Tibial artery (tissue), 4 donors: ENCODE results near the gene RASA3.

Experiments
- DNase-seq, 2 donors: peaks; one replicate each; pipeline ENCODE4 v3.0.0-alpha.2; 2019
- H3K27ac ChIP-seq, 2 donors: fragments of 200-600 bp; sonication (generic) in 1 of 2; 1 replicate in 1 of 2; 2 replicates in 1 of 2; pipeline ENCODE4 v1.5.1; 2018 to 2019; ENCODE audit warnings: mild to moderate bottlenecking in 1 of 2
- H3K27me3 ChIP-seq, 2 donors: fragments of 200-600 bp; sonication (generic) in 1 of 2; one replicate each; pipeline versions ENCODE4 v1.5.1 to v1.6.0; 2016 to 2019
- H3K36me3 ChIP-seq, 3 donors: fragments of 200-600 bp; sonication (generic) in 2 of 3; one replicate each; pipeline ENCODE4 v1.5.1; 2016 to 2019; ENCODE audit warnings: mild to moderate bottlenecking in 2 of 3
- H3K4me1 ChIP-seq, 4 donors: fragments of 200-600 bp; sonication (generic) in 2 of 4; 1 replicate in 3 of 4; 2 replicates in 1 of 4; pipeline ENCODE4 v1.5.1; 2016 to 2019
- H3K4me3 ChIP-seq, 2 donors: fragments of 200-600 bp; sonication (generic) in 1 of 2; 1 replicate in 1 of 2; 2 replicates in 1 of 2; pipeline ENCODE4 v1.5.1; 2018 to 2019; ENCODE audit warnings: mild to moderate bottlenecking in 2 of 2
- H3K9me3 ChIP-seq, 3 donors: fragments of 200-600 bp; sonication (generic) in 1 of 3; one replicate each; pipeline ENCODE4 v1.5.1; 2016 to 2019
- CTCF ChIP-seq, 2 experiments: fragments of 200-600 bp in 1 of 2; fragments of 450-650 bp in 1 of 2; IDR thresholded peaks; one replicate each; pipeline ENCODE4 v1.5.1; 2017 to 2019; ENCODE audit warnings: antibody characterized with exemption in 2 of 2, mild to moderate bottlenecking in 1 of 2, moderate library complexity in 1 of 2
- intact Hi-C: fragments of 100-400 bp; cut with DNase I; formaldehyde crosslinking; loops from one replicate; pipeline ENCODE4 v1.15.0; 2023; ENCODE audit warnings: low total_unique reads

The RASA3 gene

GRCh38 chr13:114004420-114005205 lies 127.8 kb downstream of the RASA3 start:
- H3K9me3 ChIP-seq: no peaks in the 10 kb centered on the region
- peaks cover 14 to 52% (median 25%) of the 10 kb centered on the region in 3 donors for H3K36me3 ChIP-seq
- no peaks in the 10 kb centered on the region for H3K4me1 ChIP-seq
- intact Hi-C loops: no loop called here
- TF ChIP-seq CTCF (IDR thresholded peaks at IDR 0.05): no peak
- H3K27me3 ChIP-seq: no peaks in the 10 kb centered on the region
- H3K4me3 ChIP-seq: no peak overlapping the region
- DNase-seq: peak; percentile 51 to 67
- H3K27ac ChIP-seq: no peak overlapping the region

DNA sequence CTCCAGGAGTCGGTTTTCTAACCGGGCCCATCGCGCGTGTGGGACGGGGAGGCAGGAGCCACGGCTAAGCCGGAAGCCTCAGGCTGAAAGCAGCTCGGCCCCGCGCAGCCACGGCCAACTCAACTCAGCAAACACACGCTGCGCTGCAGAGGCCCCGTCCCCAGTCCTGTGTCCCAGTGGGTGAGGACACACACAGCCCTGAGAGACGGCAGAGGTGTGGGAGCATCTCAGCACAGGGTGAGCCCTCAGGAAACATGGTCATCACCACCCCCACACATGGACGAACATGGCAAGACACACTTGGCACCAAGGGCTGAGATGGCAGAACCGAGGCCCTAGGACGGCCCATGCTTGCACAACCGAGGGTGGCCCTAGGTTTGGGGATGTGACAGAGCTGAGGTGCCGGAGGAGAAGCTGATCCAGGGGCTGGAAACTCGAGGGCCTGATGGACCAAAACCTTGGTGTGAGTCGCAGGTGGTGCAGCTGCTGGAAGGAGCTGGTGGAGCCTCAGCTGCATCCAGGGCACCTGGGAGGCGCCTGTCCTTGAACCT lies 129.6 kb downstream of the RASA3 start:
- H3K36me3 ChIP-seq: peaks cover 6 to 55% (median 20%) of the 10 kb centered on the region in 3 donors
- H3K9me3 ChIP-seq: no peaks in the 10 kb centered on the region
- H3K4me1 ChIP-seq: peaks cover 0 to 10% (median 5%) of the 10 kb centered on the region in 4 donors
- no peak for DNase-seq
- no peak for TF ChIP-seq CTCF (IDR thresholded peaks at IDR 0.05)
- no peaks in the 10 kb centered on the region for H3K27me3 ChIP-seq
- intact Hi-C loops: no loop called here
- H3K4me3 ChIP-seq: no peak overlapping the region
- H3K27ac ChIP-seq: no peak overlapping the region

GRCh38 chr13:114002009-114002544 lies 130.3 kb downstream of the RASA3 start:
- intact Hi-C loops: no loop called here
- H3K9me3 ChIP-seq: no peaks in the 10 kb centered on the region
- peaks cover 6 to 58% (median 20%) of the 10 kb centered on the region in 3 donors for H3K36me3 ChIP-seq
- H3K27ac ChIP-seq: no peak overlapping the region
- H3K27me3 ChIP-seq: no peaks in the 10 kb centered on the region
- DNase-seq: no peak
- peaks cover 0 to 13% (median 10%) of the 10 kb centered on the region in 4 donors for H3K4me1 ChIP-seq
- no peak for TF ChIP-seq CTCF (IDR thresholded peaks at IDR 0.05)
- H3K4me3 ChIP-seq: no peak overlapping the region

DNA sequence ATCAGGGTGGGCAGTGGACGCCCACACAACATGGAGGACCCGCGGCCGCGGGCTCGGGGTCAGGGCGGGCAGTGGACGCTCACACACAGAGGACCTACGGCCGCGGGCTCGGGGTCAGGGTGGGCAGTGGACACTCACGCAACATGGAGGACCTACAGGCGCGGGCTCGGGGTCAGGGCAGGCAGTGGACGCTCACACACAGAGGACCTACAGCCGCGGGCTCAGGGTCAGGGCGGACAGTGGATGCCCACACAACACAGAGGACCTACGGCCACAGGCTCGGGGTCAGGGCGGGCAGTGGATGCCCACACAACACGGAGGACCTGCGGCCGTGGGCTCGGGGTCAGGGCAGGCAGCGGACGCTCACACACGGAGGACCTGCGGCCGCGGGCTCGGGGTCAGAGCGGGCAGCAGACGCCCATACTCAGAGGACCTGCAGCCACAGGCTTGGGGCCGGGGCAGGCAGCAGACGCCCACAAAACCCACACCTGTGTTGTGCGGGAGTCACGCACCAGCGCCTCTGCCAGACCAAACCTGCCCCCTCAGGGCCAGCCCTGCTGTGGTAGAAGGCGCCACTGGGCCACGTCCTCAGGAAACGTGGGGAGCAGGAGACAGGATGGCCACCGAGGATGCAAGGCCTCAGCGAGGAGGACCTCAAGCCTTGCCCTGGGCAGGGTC lies 131.0 kb downstream of the RASA3 start:
- peaks cover 7 to 65% (median 25%) of the 10 kb centered on the region in 3 donors for H3K36me3 ChIP-seq
- H3K4me1 ChIP-seq: peaks cover 0 to 13% (median 10%) of the 10 kb centered on the region in 4 donors
- no peak overlapping the region for H3K27ac ChIP-seq
- H3K27me3 ChIP-seq: no peaks in the 10 kb centered on the region
- DNase-seq: no peak
- no peaks in the 10 kb centered on the region for H3K9me3 ChIP-seq
- H3K4me3 ChIP-seq: no peak overlapping the region
- TF ChIP-seq CTCF (IDR thresholded peaks at IDR 0.05): no peak
- intact Hi-C loops: no loop called here

GRCh38 chr13:114000151-114001040 lies 132.0 kb downstream of the RASA3 start:
- Histone ChIP-seq H3K36me3 (peaks cover 12 to 71% (median 31%) of the 10 kb centered on the region in 3 donors), H3K27ac (no peak overlapping the region), H3K4me3 (no peak overlapping the region), H3K4me1 (peaks cover 0 to 13% (median 10%) of the 10 kb centered on the region in 4 donors), H3K27me3 (no peaks in the 10 kb centered on the region), H3K9me3 (no peaks in the 10 kb centered on the region)
- intact Hi-C loops: no loop called here
- DNase-seq: no peak
- no peak for TF ChIP-seq CTCF (IDR thresholded peaks at IDR 0.05)
